HUES64 (cell line): ENCODE data around the gene PAK5. TPM values are rescaled to one million over a fixed set of nuclear protein-coding genes. Genes with fewer than 3 reads are reported as not detected.

Experiments used
- H3K27ac ChIP-seq: 2 replicates; pipeline ENCODE4 v1.7.0; 2013; ENCODE audit warnings: low read depth, low read length, inconsistent platforms
- H3K27me3 ChIP-seq: 2 replicates; pipeline ENCODE4 v1.6.1; 2013; ENCODE audit warnings: mild to moderate bottlenecking, low read length; ENCODE audit not compliant: insufficient read depth
- H3K36me3 ChIP-seq: 2 replicates; pipeline ENCODE4 v1.6.1; 2013; ENCODE audit warnings: mild to moderate bottlenecking, low read length; ENCODE audit not compliant: insufficient read depth
- H3K4me1 ChIP-seq: 2 replicates; pipeline ENCODE4 v1.6.1; 2013; ENCODE audit warnings: mild to moderate bottlenecking, low read length, moderate library complexity; ENCODE audit not compliant: insufficient read depth
- H3K4me3 ChIP-seq: 2 replicates; pipeline ENCODE4 v1.5.1; 2013; ENCODE audit warnings: mild to moderate bottlenecking, low read length, moderate library complexity
- H3K9ac ChIP-seq: 2 replicates; pipeline ENCODE4 v1.6.1; 2013; ENCODE audit warnings: mild to moderate bottlenecking, low read depth, low read length
- H3K9me3 ChIP-seq: 2 replicates; pipeline ENCODE4 v1.6.1; 2013; ENCODE audit warnings: low read depth, low read length; ENCODE audit not compliant: insufficient read depth
- WGBS: fragments of 150-250, 120-280 bp; methylation state at CpG from one replicate; pipeline ENCODE4 v1.1.7; 2013; ENCODE audit warnings: missing lambda C conversion rate; 5-methylcytosine and 5-hydroxymethylcytosine counted together
- polyA plus RNA-seq, 2 experiments: library from polyadenylated mRNA; stranded (reverse); fragments of 50-300 nt; gene quantifications; one replicate each; pipeline ENCODE4 v1.2.3, GENCODE V29; 2013

The PAK5 gene
- 0.45 TPM for polyA plus RNA-seq (2013, experiment 1 of 2)
- 0.89 TPM for polyA plus RNA-seq (2013, experiment 2 of 2)

DNA sequence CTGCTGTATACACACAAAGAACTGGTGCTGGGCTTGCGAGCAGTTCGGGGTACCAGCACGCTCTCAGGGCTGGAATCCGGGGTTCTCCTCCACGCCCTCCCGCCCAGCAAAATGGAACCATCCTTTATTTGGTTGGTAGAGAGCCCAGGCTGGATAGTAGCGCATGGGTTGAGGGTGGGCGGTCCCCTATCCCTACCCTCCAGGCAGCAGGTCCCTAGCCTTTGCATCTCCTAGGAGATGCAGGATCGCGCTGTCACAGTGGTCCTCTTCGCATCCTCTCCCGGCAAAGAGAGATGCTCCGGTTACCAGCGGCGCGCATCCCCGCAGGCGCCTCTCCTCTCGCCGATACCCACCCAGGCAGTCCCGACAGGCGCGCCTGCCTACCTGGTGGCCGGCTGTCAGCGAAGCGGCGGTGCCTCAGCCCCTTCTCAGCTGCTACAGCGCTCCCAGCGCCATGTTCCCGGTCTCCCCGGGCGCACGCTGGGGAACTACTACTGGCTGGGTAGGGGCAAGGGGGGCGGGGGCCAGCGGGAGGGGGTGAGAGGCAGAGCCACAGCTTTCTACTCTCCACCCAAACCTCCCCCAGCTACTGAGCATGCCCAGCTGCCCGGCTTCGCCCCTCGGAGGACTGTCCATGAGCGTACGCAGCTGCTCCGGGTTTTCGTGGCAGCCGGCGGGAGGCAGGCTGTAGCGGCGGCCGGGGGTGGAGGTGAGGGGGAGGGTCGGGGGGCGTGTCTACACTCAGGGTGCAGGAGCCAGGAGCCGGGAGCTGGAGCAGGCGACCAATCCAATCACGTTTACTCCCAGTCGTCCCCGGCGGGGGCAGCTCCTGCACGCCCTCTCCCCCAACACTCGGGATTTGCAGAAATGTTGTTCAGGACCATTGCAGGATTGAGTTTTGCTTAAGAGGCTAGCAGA lies at the start of gene PAK5:
Gene PAK5 (minus strand): TSS at position 699 of the 918 bp plus-strand sequence. CDS start 194,748 bp downstream, outside the sequence.
- H3K9ac ChIP-seq = peak within 1 kb of the TSS; percentile 22; the same call in 1 of the 2 replicates
- H3K27ac ChIP-seq = no peak within 1 kb of the TSS

DNA sequence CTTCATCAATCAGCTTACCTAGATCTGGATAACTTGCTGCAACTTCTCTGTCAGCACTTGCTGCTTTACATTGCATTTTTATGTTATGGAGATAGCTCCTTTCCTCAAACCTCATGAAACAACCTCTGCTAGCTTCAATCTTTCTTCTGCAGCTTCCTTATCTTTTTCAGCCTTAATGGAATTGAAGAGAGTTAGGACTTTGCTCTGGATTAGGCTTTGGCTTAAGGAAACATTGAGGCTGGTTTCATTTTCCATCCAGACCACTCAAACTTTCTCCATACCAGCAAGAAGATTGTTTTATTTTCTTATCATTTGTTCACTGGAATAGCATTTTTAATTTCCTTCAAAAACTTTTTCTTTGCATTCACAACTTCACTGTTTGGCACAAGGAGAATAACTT lies 48.8 kb upstream of the PAK5 start:
- no peaks in the 10 kb centered on the region for H3K9me3 ChIP-seq

More for the DNA sequence above, at the start of gene PAK5:
- peak within 1 kb of the TSS; percentile 83 for H3K4me3 ChIP-seq
- no peaks in the 10 kb centered on the region for H3K36me3 ChIP-seq
- no peaks in the 10 kb centered on the region; the same call in 1 of the 2 replicates for H3K4me1 ChIP-seq
- H3K27me3 ChIP-seq = peaks cover 37% of the 10 kb centered on the region
- H3K9me3 ChIP-seq = no peaks in the 10 kb centered on the region
- 1% methylated on average over 54 of the region's 57 CpGs for WGBS

DNA sequence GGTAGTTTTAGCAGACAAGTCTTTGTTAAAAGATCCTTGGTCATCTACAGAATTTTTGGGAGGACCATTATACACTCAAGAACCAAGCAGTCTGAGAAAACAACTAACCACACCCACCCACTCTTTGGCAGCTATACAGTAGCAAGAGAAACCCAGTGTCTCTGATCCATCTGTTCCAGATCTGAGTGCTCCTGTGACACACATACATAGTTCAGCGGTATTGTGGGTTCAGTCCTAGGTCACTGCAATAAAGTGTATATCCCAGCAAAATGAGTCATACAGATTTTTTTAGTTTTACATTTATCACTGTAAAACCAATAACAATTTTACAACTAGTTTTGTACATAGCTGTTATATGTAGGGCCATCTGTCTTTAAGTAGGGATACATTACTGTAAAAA lies 47.4 kb upstream of the PAK5 start:
- H3K9ac ChIP-seq = no peak overlapping the region

More for the DNA sequence above, 48.8 kb upstream of the PAK5 start:
- Histone ChIP-seq H3K4me1 (peaks cover 3% of the 10 kb centered on the region; the same call in 1 of the 2 replicates), H3K4me3 (no peak overlapping the region), H3K36me3 (no peaks in the 10 kb centered on the region), H3K27ac (no peak overlapping the region), H3K27me3 (no peaks in the 10 kb centered on the region), H3K9ac (no peak overlapping the region)

DNA sequence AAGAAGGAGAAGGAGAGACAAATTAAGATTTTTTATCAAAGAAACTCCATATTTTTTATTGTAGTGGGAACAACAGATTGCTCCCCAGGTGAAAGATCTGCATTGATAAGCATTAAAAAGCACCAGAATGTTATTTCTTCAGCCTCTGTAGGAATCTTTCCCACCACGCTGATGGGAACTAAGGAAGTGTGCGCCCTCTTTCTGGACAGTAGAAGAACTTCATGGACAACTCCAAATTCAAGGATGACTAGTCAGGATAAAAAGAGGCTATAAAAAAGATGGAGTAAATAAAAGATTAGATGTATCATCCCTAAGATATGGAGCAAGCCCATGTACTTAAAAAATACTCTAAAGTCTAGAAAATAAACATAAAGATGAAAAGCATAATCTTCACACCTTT lies 45.8 kb upstream of the PAK5 start:
- 94% methylated on average over 2 of the region's 2 CpGs for WGBS
- Histone ChIP-seq H3K4me1 (peaks cover 3% of the 10 kb centered on the region; the same call in 1 of the 2 replicates), H3K4me3 (no peak overlapping the region), H3K27ac (no peak overlapping the region), H3K9me3 (no peaks in the 10 kb centered on the region), H3K36me3 (no peaks in the 10 kb centered on the region), H3K27me3 (no peaks in the 10 kb centered on the region), H3K9ac (no peak overlapping the region)

More for the DNA sequence above, 47.4 kb upstream of the PAK5 start:
- Histone ChIP-seq H3K4me3 (no peak overlapping the region), H3K9me3 (no peaks in the 10 kb centered on the region), H3K27ac (no peak overlapping the region), H3K36me3 (no peaks in the 10 kb centered on the region), H3K27me3 (no peaks in the 10 kb centered on the region), H3K4me1 (peaks cover 3% of the 10 kb centered on the region; the same call in 1 of the 2 replicates)
- WGBS = 91% methylated on average over 1 of the region's 1 CpG

DNA sequence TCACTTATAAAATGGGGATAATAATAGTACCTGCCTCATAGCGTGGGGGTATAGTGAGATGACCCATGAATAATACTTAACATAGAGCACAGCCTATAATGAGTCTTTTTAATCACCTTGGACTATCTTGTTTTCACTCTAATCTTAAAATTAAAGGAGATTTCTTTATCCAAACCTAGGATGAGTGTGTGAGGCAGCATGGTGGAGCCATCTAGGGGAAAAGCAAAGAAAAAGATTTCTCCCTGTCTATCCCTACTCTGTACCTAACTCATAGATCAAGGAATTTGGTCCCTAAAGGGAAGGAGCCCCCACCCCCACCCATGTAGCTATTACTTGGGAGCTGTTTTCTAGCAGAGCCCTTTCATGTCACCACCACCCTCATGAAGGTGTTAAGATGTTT lies 45.2 kb upstream of the PAK5 start:
- H3K4me1 ChIP-seq = peaks cover 3% of the 10 kb centered on the region; the same call in 1 of the 2 replicates
- WGBS = no CpG with 5 or more reads among the region's 1 CpG
- no peak overlapping the region for H3K4me3 ChIP-seq
- H3K36me3 ChIP-seq = no peaks in the 10 kb centered on the region
- H3K27ac ChIP-seq = no peak overlapping the region
- no peaks in the 10 kb centered on the region for H3K9me3 ChIP-seq
- H3K27me3 ChIP-seq = no peaks in the 10 kb centered on the region
- no peak overlapping the region for H3K9ac ChIP-seq

DNA sequence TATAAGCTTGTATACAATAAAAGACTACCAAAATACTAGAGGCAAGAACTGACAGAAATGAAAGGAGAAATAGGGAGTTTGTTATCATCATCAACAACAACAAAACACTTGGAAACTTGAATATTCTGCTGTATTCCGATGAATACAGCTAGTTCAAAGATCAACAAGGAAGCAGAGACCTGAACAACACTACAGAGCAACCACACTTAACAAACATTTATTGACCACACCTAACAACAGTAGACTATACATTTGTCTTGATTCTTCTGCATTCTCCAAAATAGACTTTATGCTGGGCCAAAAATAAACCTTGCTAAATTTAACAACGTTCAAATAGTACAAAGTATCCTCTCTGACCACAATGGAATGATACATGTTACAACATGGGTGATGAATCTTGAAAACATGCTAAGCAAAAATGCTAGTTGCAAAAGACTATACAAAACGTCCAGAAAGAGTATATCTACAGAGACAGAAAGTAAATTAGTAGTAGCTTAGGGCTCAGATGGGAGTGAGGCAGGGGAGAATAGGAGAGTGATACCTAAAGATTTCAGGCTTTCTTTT lies 39.1 kb upstream of the PAK5 start:
- Histone ChIP-seq H3K27me3 (no peaks in the 10 kb centered on the region), H3K9me3 (peaks cover 7% of the 10 kb centered on the region; the same call in 1 of the 2 replicates), H3K9ac (no peak overlapping the region), H3K27ac (no peak overlapping the region), H3K36me3 (no peaks in the 10 kb centered on the region), H3K4me1 (no peaks in the 10 kb centered on the region), H3K4me3 (no peak overlapping the region)
- WGBS = 76% methylated on average over 3 of the region's 3 CpGs

DNA sequence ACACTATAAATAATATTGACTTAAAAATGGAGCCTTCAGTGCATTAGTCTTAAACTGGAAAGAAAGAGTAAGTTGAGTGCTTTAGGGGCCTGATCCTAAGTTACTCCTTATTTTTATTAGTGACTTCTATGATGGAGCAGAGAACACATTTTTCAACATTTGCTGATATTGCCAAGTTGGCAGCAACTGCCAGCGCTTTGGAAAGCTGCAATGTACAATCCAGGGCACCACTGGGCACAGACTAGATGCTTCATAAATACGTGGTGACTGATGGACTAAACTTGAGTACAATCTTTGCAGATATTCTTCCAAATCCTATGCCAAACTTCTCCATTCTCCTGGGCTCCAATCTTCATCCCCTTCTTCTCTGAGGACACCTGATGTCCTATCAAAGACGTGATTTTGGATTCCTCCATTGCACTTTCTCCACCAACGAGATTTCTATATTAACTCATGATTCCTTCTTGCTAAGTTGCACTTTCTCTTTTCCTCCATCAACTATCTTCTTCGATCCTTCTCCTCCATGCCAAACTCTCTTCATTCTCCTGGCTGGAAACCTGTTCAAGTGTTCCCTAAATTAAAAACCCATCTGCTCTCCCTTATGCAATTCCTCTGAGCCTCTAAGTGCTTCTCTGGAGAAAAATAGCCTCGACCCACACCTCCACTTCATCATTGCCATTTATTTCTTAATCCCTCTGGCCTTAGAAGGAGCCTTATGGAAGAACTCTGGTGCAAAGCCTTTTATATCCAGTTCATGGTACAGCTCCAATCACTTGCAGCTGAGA lies 28.5 kb upstream of the PAK5 start:
- no peaks in the 10 kb centered on the region for H3K4me1 ChIP-seq
- H3K9ac ChIP-seq = no peak overlapping the region
- no peaks in the 10 kb centered on the region for H3K9me3 ChIP-seq
- no peak overlapping the region for H3K27ac ChIP-seq
- no peaks in the 10 kb centered on the region for H3K36me3 ChIP-seq
- H3K27me3 ChIP-seq = no peaks in the 10 kb centered on the region
- WGBS = 90% methylated on average over 6 of the region's 6 CpGs
- no peak overlapping the region for H3K4me3 ChIP-seq

DNA sequence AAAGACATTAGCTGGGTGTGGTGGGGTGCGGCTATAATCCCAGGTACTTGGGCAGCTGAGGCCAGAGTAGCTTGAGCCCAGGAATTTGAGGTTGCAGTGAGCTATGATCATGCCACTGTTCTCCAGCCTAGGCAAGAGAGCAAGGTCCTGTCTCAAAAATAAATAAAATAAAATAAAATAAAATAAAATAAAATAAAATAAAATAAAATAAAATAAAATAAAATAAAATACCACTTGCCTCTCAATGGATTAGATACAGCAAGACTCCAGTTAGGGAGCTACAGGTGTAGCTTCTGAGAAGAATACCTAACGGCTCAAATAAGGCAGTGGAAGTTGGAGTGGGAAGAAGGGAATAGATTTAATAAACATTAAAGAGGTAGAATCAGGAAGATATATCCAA lies 13.7 kb upstream of the PAK5 start:
- Histone ChIP-seq H3K9me3 (no peaks in the 10 kb centered on the region), H3K4me3 (no peak overlapping the region), H3K27me3 (no peaks in the 10 kb centered on the region), H3K4me1 (no peaks in the 10 kb centered on the region), H3K36me3 (no peaks in the 10 kb centered on the region), H3K9ac (no peak overlapping the region), H3K27ac (no peak overlapping the region)
- 95% methylated on average over 2 of the region's 2 CpGs for WGBS

DNA sequence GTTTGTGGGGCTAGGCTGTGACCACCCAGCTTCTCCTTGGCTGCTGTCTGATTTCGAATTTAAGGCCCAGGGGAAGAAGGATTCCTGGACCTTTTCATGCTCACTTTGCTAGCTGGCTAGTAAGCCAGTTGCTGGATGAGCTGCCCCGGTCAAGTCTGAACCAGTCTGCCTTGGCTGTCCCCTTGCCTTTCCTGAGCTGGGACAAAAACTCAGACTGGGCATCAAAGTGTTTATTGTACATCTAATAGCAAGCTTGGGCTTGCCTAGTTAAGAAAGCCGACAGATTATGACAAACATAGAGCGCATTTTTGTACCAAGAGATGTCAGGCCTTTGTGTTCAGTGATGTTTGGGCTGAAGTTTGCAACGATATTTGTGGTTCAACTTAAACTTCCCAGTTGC lies 750 bp upstream of the PAK5 start:
- WGBS = 89% methylated on average over 5 of the region's 5 CpGs
- Histone ChIP-seq H3K4me1 (no peaks in the 10 kb centered on the region; the same call in 1 of the 2 replicates), H3K27me3 (peaks cover 37% of the 10 kb centered on the region), H3K36me3 (no peaks in the 10 kb centered on the region), H3K9ac (no peak overlapping the region), H3K9me3 (no peaks in the 10 kb centered on the region), H3K4me3 (peak overlapping the region; percentile 83), H3K27ac (no peak overlapping the region)

DNA sequence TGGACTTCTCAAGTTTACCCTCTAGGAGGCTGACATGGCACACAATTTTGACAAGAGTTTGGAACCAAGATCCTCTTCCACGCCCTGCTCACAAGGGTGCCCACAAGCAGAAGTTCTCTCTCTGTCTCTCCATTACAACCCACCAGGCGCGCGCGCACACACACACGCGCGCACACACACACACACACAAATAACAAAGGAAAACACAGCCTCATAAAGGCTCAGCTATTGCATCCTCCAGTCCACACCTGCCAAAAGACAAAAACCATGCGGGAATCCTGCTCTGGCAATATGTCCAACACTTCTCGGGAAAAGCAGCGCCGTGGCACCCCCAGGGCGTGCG lies 870 bp downstream of the PAK5 start:
- H3K9ac ChIP-seq = no peak overlapping the region
- no peaks in the 10 kb centered on the region for H3K9me3 ChIP-seq
- whole genome bisulfite sequencing = 25% methylated on average over 14 of the region's 14 CpGs
- H3K27ac ChIP-seq = no peak overlapping the region
- no peaks in the 10 kb centered on the region for H3K36me3 ChIP-seq
- peak overlapping the region; percentile 83 for H3K4me3 ChIP-seq
- no peaks in the 10 kb centered on the region; the same call in 1 of the 2 replicates for H3K4me1 ChIP-seq
- H3K27me3 ChIP-seq = peaks cover 37% of the 10 kb centered on the region

DNA sequence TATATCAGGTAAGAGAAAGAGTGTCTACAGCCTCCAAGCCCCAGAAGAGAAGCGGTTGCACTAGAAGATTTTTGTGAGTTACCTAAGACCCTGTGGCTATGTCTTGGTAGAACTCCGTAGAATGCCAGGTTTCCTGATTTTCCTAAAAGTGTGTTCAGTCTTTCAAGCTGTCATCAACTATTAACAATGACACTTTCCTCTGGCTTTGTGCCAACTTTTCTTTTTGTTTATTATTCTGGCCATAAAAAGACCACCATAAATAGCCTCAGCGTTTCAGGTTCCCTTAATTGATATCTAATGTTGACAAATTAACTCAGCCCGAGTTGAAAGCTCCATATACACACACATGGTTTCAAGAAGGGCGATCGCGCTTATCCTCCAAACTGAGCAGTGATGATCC lies 1.2 kb downstream of the PAK5 start:
- Histone ChIP-seq H3K9me3 (no peaks in the 10 kb centered on the region), H3K4me1 (no peaks in the 10 kb centered on the region; the same call in 1 of the 2 replicates), H3K27ac (no peak overlapping the region), H3K9ac (no peak overlapping the region), H3K27me3 (peaks cover 37% of the 10 kb centered on the region), H3K36me3 (no peaks in the 10 kb centered on the region), H3K4me3 (peak overlapping the region; percentile 83)
- 75% methylated on average over 7 of the region's 7 CpGs for WGBS
